OCI-LY1 (cell line): ENCODE results near the gene RANBP3L.
"Not testable (repeated sequence)": the region's sequence is repeated elsewhere in the genome, so short reads cannot be mapped to it uniquely, and the experiment has no call there.

ENCODE experiments used
- H2AFZ ChIP-seq: fragments of 200-600 bp; sonication (generic), shearing (Covaris generic); 2 replicates; pipeline ENCODE4 v1.6.0; 2014; ENCODE audit warnings: antibody characterized with exemption, mild to moderate bottlenecking, low read length
- H3F3A ChIP-seq: fragments of 200-600 bp; sonication (generic), shearing (Covaris generic); 2 replicates; pipeline ENCODE4 v1.6.0; 2014; ENCODE audit warnings: mild to moderate bottlenecking, antibody characterized with exemption, low read length, moderate library complexity; ENCODE audit not compliant: insufficient read depth
- H3K27ac ChIP-seq: fragments of 200-600 bp; sonication (generic); 2 replicates; pipeline ENCODE4 v1.5.1; 2014; ENCODE audit warnings: low read length, mixed run types, mild to moderate bottlenecking, low read depth; ENCODE audit not compliant: poor library complexity, severe bottlenecking
- H3K27me3 ChIP-seq: fragments of 200-600 bp; sonication (generic); 2 replicates; pipeline ENCODE4 v1.6.0; 2014; ENCODE audit warnings: antibody characterized with exemption, mild to moderate bottlenecking, low read length, moderate library complexity; ENCODE audit not compliant: insufficient read depth
- H3K36me3 ChIP-seq: fragments of 200-600 bp; sonication (generic); 2 replicates; pipeline ENCODE4 v1.6.1; 2014; ENCODE audit warnings: mild to moderate bottlenecking, antibody characterized with exemption, low read length, moderate library complexity, mixed read lengths; ENCODE audit not compliant: insufficient read depth
- H3K4me1 ChIP-seq: fragments of 200-600 bp; sonication (generic); 2 replicates; pipeline ENCODE4 v1.5.1; 2014; ENCODE audit warnings: mild to moderate bottlenecking, low read length, moderate library complexity; ENCODE audit not compliant: insufficient read depth, severe bottlenecking
- H3K4me2 ChIP-seq: fragments of 200-600 bp; sonication (generic), shearing (Covaris generic); 2 replicates; pipeline ENCODE4 v1.6.1; 2014; ENCODE audit warnings: low read length
- H3K4me3 ChIP-seq: fragments of 200-600 bp; sonication (generic); 2 replicates; pipeline ENCODE4 v1.5.1; 2014; ENCODE audit warnings: low read length, low read depth, mild to moderate bottlenecking, mixed read lengths; ENCODE audit not compliant: poor library complexity, severe bottlenecking
- H3K79me2 ChIP-seq: fragments of 200-600 bp; shearing (Covaris generic); 2 replicates; pipeline ENCODE4 v1.6.1; 2016; ENCODE audit warnings: mixed run types, low read length, mixed read lengths; ENCODE audit not compliant: insufficient read depth
- H3K9ac ChIP-seq: fragments of 200-600 bp; sonication (generic), shearing (Covaris generic); 2 replicates; pipeline ENCODE4 v1.6.1; 2014; ENCODE audit warnings: mild to moderate bottlenecking, low read length, mixed read lengths
- H3K9me2 ChIP-seq: fragments of 200-600 bp; sonication (generic), shearing (Covaris generic); 2 replicates; pipeline ENCODE4 v1.6.1; 2014; ENCODE audit warnings: low read depth, mild to moderate bottlenecking, low read length, mixed read lengths
- H3K9me3 ChIP-seq: fragments of 200-600 bp; shearing (Covaris generic); 2 replicates; pipeline ENCODE4 v1.6.1; 2014; ENCODE audit warnings: low read length, mixed read lengths
- H4K20me1 ChIP-seq: fragments of 200-600 bp; sonication (generic), shearing (Covaris generic); 2 replicates; pipeline ENCODE4 v1.6.0; 2016; ENCODE audit warnings: mild to moderate bottlenecking, low read length; ENCODE audit not compliant: insufficient read depth
- CTCF ChIP-seq: fragments of 200-600 bp; sonication (generic), shearing (Covaris generic); IDR thresholded peaks from 2 replicates; pipeline ENCODE4 v1.5.1; 2017; ENCODE audit warnings: mild to moderate bottlenecking, antibody characterized with exemption, low read length, moderate library complexity, mixed read lengths
- EZH2 ChIP-seq: fragments of 200-600 bp; sonication (generic), shearing (Covaris generic); IDR thresholded peaks from 2 replicates; pipeline ENCODE4 v1.8.0; 2017; ENCODE audit warnings: borderline replicate concordance, mixed run types, mild to moderate bottlenecking, antibody characterized with exemption, low read length, moderate library complexity, mixed read lengths

The RANBP3L gene

GRCh38 chr5:36200513-36200912, 101.2 kb downstream of the RANBP3L start:
- Histone ChIP-seq H3K4me1 (no peaks in the 10 kb centered on the region), H3K27ac (no peak overlapping the region), H4K20me1 (no peaks in the 10 kb centered on the region), H3K9me2 (no peaks in the 10 kb centered on the region), H3K27me3 (no peaks in the 10 kb centered on the region), H3K4me3 (no peak overlapping the region), H3K36me3 (peaks cover 24% of the 10 kb centered on the region; the same call in 1 of the 2 replicates), H2AFZ (no peak overlapping the region), H3F3A (no peaks in the 10 kb centered on the region), H3K4me2 (no peak overlapping the region), H3K79me2 (no peaks in the 10 kb centered on the region), H3K9ac (no peak overlapping the region), H3K9me3 (no peaks in the 10 kb centered on the region)
- TF ChIP-seq CTCF (no peak), EZH2 (no peak)

- Histone ChIP-seq H3K4me1 (no peaks in the 10 kb centered on the region), H2AFZ (no peak overlapping the region), H3K9ac (no peak overlapping the region), H3K4me2 (no peak overlapping the region), H3F3A (no peaks in the 10 kb centered on the region), H3K79me2 (no peaks in the 10 kb centered on the region), H3K36me3 (peaks cover 25% of the 10 kb centered on the region; the same call in 1 of the 2 replicates), H3K27me3 (no peaks in the 10 kb centered on the region), H4K20me1 (no peaks in the 10 kb centered on the region), H3K27ac (no peak overlapping the region), H3K4me3 (no peak overlapping the region), H3K9me2 (no peaks in the 10 kb centered on the region), H3K9me3 (no peaks in the 10 kb centered on the region)
- TF ChIP-seq CTCF (no peak), EZH2 (no peak)
Measured at GRCh38 chr5:36199620-36200019, 102.1 kb downstream of the RANBP3L start.

- not testable (repeated sequence) for H3K9me2 ChIP-seq, H4K20me1 ChIP-seq, H3K4me3 ChIP-seq, H3F3A ChIP-seq, H3K27ac ChIP-seq, H2AFZ ChIP-seq, H3K79me2 ChIP-seq, H3K9ac ChIP-seq, H3K4me1 ChIP-seq, H3K9me3 ChIP-seq, H3K4me2 ChIP-seq, H3K27me3 ChIP-seq
- H3K36me3 ChIP-seq = peaks cover 25% of the 10 kb centered on the region
Measured at GRCh38 chr5:36198783-36199182, 102.9 kb downstream of the RANBP3L start.
